Subcutaneous adipose tissue (tissue), 4 donors: ENCODE measurements around the gene ISYNA1. TPM values are rescaled to one million over a fixed set of nuclear protein-coding genes. Genes with fewer than 3 reads are reported as not detected.

ENCODE experiments used
- total RNA-seq, 4 donors: library from RNA; depleted of rRNA; stranded (reverse); fragments of >200 nt; gene quantifications; one replicate each; pipeline ENCODE4 v1.1.0, GENCODE V29; 2016
- TF ChIP-seq, protein P1 (sequence below): fragments of 450-650 bp; IDR thresholded peaks from one replicate; pipeline ENCODE4 v1.5.1; 2016; ENCODE audit warnings: low read depth, mild to moderate bottlenecking, control low read depth, antibody characterized with exemption, moderate library complexity

The ISYNA1 gene
- total RNA-seq, 4 donors from 2014 or later: 9.9 to 50.5 (median 11.4) TPM

GRCh38 chr19:18441804-18442788 lies 4.2 kb upstream of the ISYNA1 start:
- TF ChIP-seq, protein P1, sequence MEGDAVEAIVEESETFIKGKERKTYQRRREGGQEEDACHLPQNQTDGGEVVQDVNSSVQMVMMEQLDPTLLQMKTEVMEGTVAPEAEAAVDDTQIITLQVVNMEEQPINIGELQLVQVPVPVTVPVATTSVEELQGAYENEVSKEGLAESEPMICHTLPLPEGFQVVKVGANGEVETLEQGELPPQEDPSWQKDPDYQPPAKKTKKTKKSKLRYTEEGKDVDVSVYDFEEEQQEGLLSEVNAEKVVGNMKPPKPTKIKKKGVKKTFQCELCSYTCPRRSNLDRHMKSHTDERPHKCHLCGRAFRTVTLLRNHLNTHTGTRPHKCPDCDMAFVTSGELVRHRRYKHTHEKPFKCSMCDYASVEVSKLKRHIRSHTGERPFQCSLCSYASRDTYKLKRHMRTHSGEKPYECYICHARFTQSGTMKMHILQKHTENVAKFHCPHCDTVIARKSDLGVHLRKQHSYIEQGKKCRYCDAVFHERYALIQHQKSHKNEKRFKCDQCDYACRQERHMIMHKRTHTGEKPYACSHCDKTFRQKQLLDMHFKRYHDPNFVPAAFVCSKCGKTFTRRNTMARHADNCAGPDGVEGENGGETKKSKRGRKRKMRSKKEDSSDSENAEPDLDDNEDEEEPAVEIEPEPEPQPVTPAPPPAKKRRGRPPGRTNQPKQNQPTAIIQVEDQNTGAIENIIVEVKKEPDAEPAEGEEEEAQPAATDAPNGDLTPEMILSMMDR: no peak

- TF ChIP-seq, protein P1: no peak
Measured at GRCh38 chr19:18440936-18441803, 3.2 kb upstream of the ISYNA1 start.

GRCh38 chr19:18440415-18440877 lies 2.5 kb upstream of the ISYNA1 start:
- TF ChIP-seq, protein P1: no peak

- TF ChIP-seq, protein P1: no peak
Measured at GRCh38 chr19:18439910-18440237, 1.9 kb upstream of the ISYNA1 start.

GRCh38 chr19:18439025-18439909 lies 1.3 kb upstream of the ISYNA1 start:
- TF ChIP-seq, protein P1: no peak

DNA sequence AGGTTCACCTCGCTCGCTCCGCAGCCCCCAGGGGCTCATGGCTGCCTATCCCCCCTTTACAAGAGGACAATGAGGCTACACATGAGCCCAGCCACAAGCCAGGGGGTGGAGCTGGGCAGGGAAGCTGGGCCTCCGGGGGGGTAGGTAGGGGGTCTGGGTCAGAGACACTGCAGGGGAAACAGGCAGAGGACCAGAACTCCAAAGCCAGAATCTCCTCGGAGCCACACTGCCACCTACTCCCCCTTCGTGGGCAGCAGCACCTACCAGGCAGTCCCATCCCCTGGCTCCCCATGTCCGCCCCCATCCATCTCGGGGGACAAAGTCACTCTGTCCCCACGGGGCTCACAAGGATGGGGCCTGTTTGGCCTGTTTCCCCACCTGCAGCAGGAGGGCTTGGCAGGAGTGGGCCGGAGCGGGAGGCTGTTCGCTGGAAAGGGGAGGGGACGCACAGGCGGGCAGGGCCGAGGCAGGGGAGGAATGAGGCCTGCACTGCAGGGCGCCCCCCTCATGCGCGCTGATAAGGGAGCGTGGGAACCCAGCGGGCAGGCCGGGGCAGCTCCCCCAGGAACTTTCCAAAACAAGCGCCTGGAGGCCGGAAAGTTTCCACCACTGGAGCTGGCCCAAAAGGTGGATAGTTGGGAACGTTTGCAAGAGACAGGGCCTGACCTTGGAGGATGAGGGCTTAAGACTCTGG lies 545 bp upstream of the ISYNA1 start:
- TF ChIP-seq, protein P1: no peak
